A549 (cell line): Measurements from ENCODE around the gene FRS2.

Experiments
- CTCF ChIP-seq: fragments of >200 bp; sonication (Bioruptor Twin); formaldehyde crosslinking; IDR thresholded peaks from 3 replicates; pipeline ENCODE4 v1.5.1; 2016
- EP300 ChIP-seq, 2 experiments: fragments of >200 bp; sonication (Bioruptor Twin); formaldehyde crosslinking; IDR thresholded peaks; 2 replicates in 1 of 2; 3 replicates in 1 of 2; pipeline ENCODE4 v1.6.1; 2016 to 2017
- POLR2A ChIP-seq: IDR thresholded peaks from 2 replicates; pipeline ENCODE4 v1.6.1; 2012; ENCODE audit warnings: mild to moderate bottlenecking, low read length

GRCh38 chr12:69471076-69471430 is 865 bp downstream of the FRS2 start:
- TF ChIP-seq CTCF (no peak; the same call in 2 of the 3 replicates), POLR2A (no peak), EP300 (IDR thresholded peaks at IDR 0.05) (no peak)
